ENCODE measurements around the gene MED20. TPM values are rescaled to one million over a fixed set of nuclear protein-coding genes. Genes with fewer than 3 reads are reported as not detected.

The MED20 gene
- total RNA-seq, 5 donors from 2014 or later (not counting 1 experiment from before 2014, with no cell fraction given), result 5.4 to 12.1 (median 11.1) TPM

GRCh38 chr6:41895300-41896233 is 25.4 kb downstream of the MED20 start, which contains the start of gene USP49:
Gene USP49, minus strand, starts transcription at chr6:41895375. Its CDS starts 88,392 bp downstream, at chr6:41806983.
- POLR2A ChIA-PET, result interaction anchor here (0.5 to 0.8 kb wide), 6 partner anchors 11 to 482 kb away, joined by 3 to 7 read pairs (median 6); no protein-coding TSS in a partner anchor
- no peaks in the 10 kb centered on the region for H3K36me3 ChIP-seq (ENCODE audit: control insufficient read depth in 2 of 2, extremely low read depth in 1 of 2, insufficient read depth in 1 of 2, low read length in 1 of 2)
- Mint-ChIP-seq H3K36me3 (no peaks in the 10 kb centered on the region), H3K4me3 (no peak within 1 kb of the TSS), H3K4me1 (peaks cover 9 to 17% (median 11%) of the 10 kb centered on the region in 3 donors), H3K9me3 (no peaks in the 10 kb centered on the region), H3K27ac (peak within 1 kb of the TSS; percentile 70 to 88), H3K27me3 (no peaks in the 10 kb centered on the region)
- DNase-seq (peak; percentile 77 to 94 (median 88)), ATAC-seq (replicated peaks in 1 of 4) (peak; percentile 94 to 98 (median 96))
- H3K9me3 ChIP-seq, result no peaks in the 10 kb centered on the region
- H3K27ac ChIP-seq (ENCODE audit: low read length), result peak within 1 kb of the TSS; percentile 59
- peaks cover 15 to 21% of the 10 kb centered on the region in 2 experiments for H3K4me1 ChIP-seq (ENCODE audit: control insufficient read depth in 1 of 2, extremely low read depth in 1 of 2, insufficient read depth in 2 of 2, low read length in 2 of 2)
- peaks cover 0 to 6% of the 10 kb centered on the region in 2 experiments for H3K27me3 ChIP-seq (replicated peaks in 1 of 2; ENCODE audit: control insufficient read depth in 2 of 2, extremely low read depth in 1 of 2, insufficient read depth in 2 of 2, low read length in 1 of 2)
- CTCF ChIA-PET, result interaction anchor here (0.6 to 2.5 kb wide), 11 partner anchors 25 to 319 kb away, joined by 3 to 23 read pairs (median 6); partner anchors contain the start of genes BYSL (in 1 of the 2), MED20 (in 1 of the 2), TAF8 (in 1 of the 2) and TOMM6 (in 1 of the 2)
- under 1% methylated on average over 41 of the region's 55 CpGs for WGBS (ENCODE audit: insufficient coverage)
- peak within 1 kb of the TSS; percentile 85 to 92 for H3K4me3 ChIP-seq (ENCODE audit: control insufficient read depth in 1 of 2, extremely low read depth in 1 of 2, low read length in 1 of 2)

DNA sequence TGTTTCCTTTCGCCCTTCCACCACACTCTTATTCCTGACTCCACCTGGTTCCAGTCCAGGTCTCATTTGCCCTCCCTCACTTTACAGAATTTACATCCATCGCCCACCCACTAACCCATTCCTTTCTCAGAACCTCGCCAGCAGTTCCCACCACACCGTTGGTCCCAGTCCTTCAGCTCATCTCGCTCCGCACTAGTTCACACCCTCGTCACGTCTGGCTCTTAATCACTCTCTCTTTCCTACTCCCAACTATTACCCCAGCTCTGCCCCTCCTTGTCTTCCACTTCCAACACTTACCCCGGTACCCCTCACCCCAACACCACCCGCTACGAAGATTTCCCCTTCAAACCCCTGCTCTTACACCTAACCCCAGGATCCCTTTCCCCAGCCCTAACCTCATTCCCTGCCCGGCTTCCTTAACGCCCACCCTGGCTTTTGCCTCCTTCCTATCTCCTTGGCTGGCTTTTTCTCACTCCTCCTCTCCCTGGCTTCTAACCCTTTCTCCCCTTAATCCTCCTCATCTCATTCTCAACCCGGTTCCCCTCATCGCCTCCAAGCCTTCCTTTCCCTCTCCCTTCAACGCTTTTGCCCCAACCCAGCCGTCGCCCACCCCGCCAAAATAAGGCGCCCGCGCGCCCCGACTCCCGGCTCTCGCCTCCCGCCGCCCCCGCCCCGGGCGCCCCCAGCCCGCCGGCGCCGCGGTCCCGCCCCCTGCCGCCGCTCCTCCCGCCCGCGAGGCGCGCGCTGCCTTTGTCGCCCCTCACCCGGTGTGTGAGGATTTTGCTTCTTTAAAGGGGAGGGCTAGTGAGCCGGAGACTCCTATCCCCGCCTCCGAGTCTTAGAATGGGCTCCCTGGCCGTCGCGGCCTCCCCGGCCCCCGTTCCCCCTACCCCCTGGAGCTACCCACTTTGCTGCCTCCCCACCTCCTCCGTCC is 26.3 kb downstream of the MED20 start:
- ChIA-PET POLR2A (interaction anchor here (0.6 to 0.8 kb wide), 5 partner anchors 12 to 342 kb away, joined by 3 to 7 read pairs (median 6); no protein-coding TSS in a partner anchor), CTCF (interaction anchor here (0.6 to 2.5 kb wide), 9 partner anchors 26 to 267 kb away, joined by 3 to 23 read pairs (median 4); partner anchors contain the start of genes BYSL (in 1 of the 2), MED20 (in 1 of the 2) and TOMM6 (in 1 of the 2))
- no peaks in the 10 kb centered on the region for H3K9me3 ChIP-seq
- H3K27me3 ChIP-seq (replicated peaks in 1 of 2; ENCODE audit: control insufficient read depth in 2 of 2, extremely low read depth in 1 of 2, insufficient read depth in 2 of 2, low read length in 1 of 2), result peaks cover 0 to 6% of the 10 kb centered on the region in 2 experiments
- H3K4me1 Mint-ChIP-seq, result peaks cover 9 to 17% (median 11%) of the 10 kb centered on the region in 3 donors
- H3K4me3 ChIP-seq (ENCODE audit: control insufficient read depth in 1 of 2, extremely low read depth in 1 of 2, low read length in 1 of 2), result peak overlapping the region; percentile 69 to 85
- peaks cover 15 to 21% of the 10 kb centered on the region in 2 experiments for H3K4me1 ChIP-seq (ENCODE audit: control insufficient read depth in 1 of 2, extremely low read depth in 1 of 2, insufficient read depth in 2 of 2, low read length in 2 of 2)
- DNase-seq (peak in 3 of 35 experiments; percentile 1 to 27 (median 2)), ATAC-seq (replicated peaks in 1 of 4) (peak; percentile 61 to 66 (median 62))
- H3K4me3 Mint-ChIP-seq, result no peak overlapping the region
- no peak overlapping the region for H3K27ac ChIP-seq (ENCODE audit: low read length)
- no peaks in the 10 kb centered on the region for H3K27me3 Mint-ChIP-seq
- no peaks in the 10 kb centered on the region for H3K36me3 ChIP-seq (ENCODE audit: control insufficient read depth in 2 of 2, extremely low read depth in 1 of 2, insufficient read depth in 1 of 2, low read length in 1 of 2)
- H3K9me3 Mint-ChIP-seq, result no peaks in the 10 kb centered on the region
- no peaks in the 10 kb centered on the region for H3K36me3 Mint-ChIP-seq
- H3K27ac Mint-ChIP-seq, result no peak overlapping the region
- 10% methylated on average over 15 of the region's 56 CpGs for WGBS (ENCODE audit: insufficient coverage)

DNA sequence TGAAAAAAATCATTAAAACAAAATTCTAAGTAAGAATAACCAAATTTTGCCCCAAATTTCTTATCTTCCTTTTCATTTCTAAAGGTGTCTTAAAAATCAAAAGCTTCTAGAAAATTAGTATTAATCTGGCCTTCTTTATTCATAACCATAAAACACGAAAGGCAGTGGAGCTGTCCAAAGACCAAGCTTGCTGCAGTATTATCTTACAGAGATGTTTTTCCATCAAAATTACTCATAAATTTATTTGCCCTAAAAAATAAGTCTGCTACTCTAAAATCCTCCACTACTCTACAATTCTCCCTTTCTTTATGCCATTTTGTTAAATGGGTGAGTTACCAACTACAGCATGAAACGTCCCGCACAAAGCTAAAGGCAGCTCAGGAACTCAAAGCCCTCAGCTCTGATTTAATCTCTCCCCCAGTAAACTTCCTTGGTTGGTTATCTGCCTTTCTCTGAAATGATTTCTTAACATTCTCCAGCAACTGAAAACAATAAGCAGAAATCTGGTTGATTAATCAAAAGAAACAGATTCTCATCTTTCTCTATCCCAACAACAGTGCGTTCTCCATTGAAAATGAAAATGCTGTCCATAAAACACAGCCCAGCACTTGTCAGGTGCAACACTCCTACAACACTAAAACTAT is 27.9 kb downstream of the MED20 start:
- WGBS (ENCODE audit: insufficient coverage), result 69% methylated on average over 2 of the region's 4 CpGs
- H3K4me3 Mint-ChIP-seq, result no peak overlapping the region
- CTCF ChIA-PET, result interaction anchor here in 1 of 2 donors (1.2 kb wide), 1 partner anchor 28 kb away, joined by 3 read pairs; the partner anchor contains the start of genes BYSL and MED20
- no peak overlapping the region for H3K4me3 ChIP-seq (ENCODE audit: control insufficient read depth in 1 of 2, extremely low read depth in 1 of 2, low read length in 1 of 2)
- H3K9me3 Mint-ChIP-seq, result no peaks in the 10 kb centered on the region
- H3K4me1 ChIP-seq (ENCODE audit: control insufficient read depth in 1 of 2, extremely low read depth in 1 of 2, insufficient read depth in 2 of 2, low read length in 2 of 2), result peaks cover 15 to 21% of the 10 kb centered on the region in 2 experiments
- no peaks in the 10 kb centered on the region for H3K27me3 Mint-ChIP-seq
- H3K27ac ChIP-seq (ENCODE audit: low read length), result no peak overlapping the region
- DNase-seq (no peak), ATAC-seq (replicated peaks in 1 of 4) (no peak)
- H3K27me3 ChIP-seq (replicated peaks in 1 of 2; ENCODE audit: control insufficient read depth in 2 of 2, extremely low read depth in 1 of 2, insufficient read depth in 2 of 2, low read length in 1 of 2), result peaks cover 0 to 6% of the 10 kb centered on the region in 2 experiments
- H3K36me3 ChIP-seq (ENCODE audit: control insufficient read depth in 2 of 2, extremely low read depth in 1 of 2, insufficient read depth in 1 of 2, low read length in 1 of 2), result no peaks in the 10 kb centered on the region
- no peaks in the 10 kb centered on the region for H3K9me3 ChIP-seq
- H3K4me1 Mint-ChIP-seq, result peaks cover 9 to 17% (median 11%) of the 10 kb centered on the region in 3 donors
- no peaks in the 10 kb centered on the region for H3K36me3 Mint-ChIP-seq
- POLR2A ChIA-PET, result interaction anchor here in 1 of 2 donors (0.7 to 0.9 kb wide), 2 partner anchors 135 to 324 kb away, joined by 3 read pairs; no protein-coding TSS in a partner anchor
- no peak overlapping the region for H3K27ac Mint-ChIP-seq

- H3K4me1 ChIP-seq (ENCODE audit: control insufficient read depth in 1 of 2, extremely low read depth in 1 of 2, insufficient read depth in 2 of 2, low read length in 2 of 2), result no peaks in the 10 kb centered on the region
- H3K27ac ChIP-seq (ENCODE audit: low read length), result no peak overlapping the region
- H3K4me3 Mint-ChIP-seq, result no peak overlapping the region
- peaks cover 0 to 1% (median 0%) of the 10 kb centered on the region in 3 donors for H3K4me1 Mint-ChIP-seq
- no peak for DNase-seq
- H3K4me3 ChIP-seq (ENCODE audit: control insufficient read depth in 1 of 2, extremely low read depth in 1 of 2, low read length in 1 of 2), result no peak overlapping the region
- WGBS (ENCODE audit: insufficient coverage), result no CpG with 5 or more reads among the region's 4 CpGs
- ChIA-PET CTCF (interaction anchor here (0.6 to 1.5 kb wide), 5 partner anchors 9 to 607 kb away, joined by 3 to 5 read pairs (median 3); partner anchors contain the start of gene TAF8 (in 1 of the 2)), POLR2A (interaction anchor here in 1 of 2 donors (0.6 to 0.7 kb wide), 2 partner anchors 214 to 403 kb away, joined by 6 to 8 read pairs; no protein-coding TSS in a partner anchor)
- H3K36me3 Mint-ChIP-seq, result no peaks in the 10 kb centered on the region
- no peaks in the 10 kb centered on the region for H3K27me3 ChIP-seq (replicated peaks in 1 of 2; ENCODE audit: control insufficient read depth in 2 of 2, extremely low read depth in 1 of 2, insufficient read depth in 2 of 2, low read length in 1 of 2)
- no peak overlapping the region for H3K27ac Mint-ChIP-seq
- no peak for ATAC-seq (replicated peaks in 1 of 4)
- H3K27me3 Mint-ChIP-seq, result no peaks in the 10 kb centered on the region
- H3K9me3 ChIP-seq, result no peaks in the 10 kb centered on the region
- H3K9me3 Mint-ChIP-seq, result no peaks in the 10 kb centered on the region
- H3K36me3 ChIP-seq (ENCODE audit: control insufficient read depth in 2 of 2, extremely low read depth in 1 of 2, insufficient read depth in 1 of 2, low read length in 1 of 2), result no peaks in the 10 kb centered on the region
Measured at GRCh38 chr6:41887331-41887751, 33.6 kb downstream of the MED20 start.

DNA sequence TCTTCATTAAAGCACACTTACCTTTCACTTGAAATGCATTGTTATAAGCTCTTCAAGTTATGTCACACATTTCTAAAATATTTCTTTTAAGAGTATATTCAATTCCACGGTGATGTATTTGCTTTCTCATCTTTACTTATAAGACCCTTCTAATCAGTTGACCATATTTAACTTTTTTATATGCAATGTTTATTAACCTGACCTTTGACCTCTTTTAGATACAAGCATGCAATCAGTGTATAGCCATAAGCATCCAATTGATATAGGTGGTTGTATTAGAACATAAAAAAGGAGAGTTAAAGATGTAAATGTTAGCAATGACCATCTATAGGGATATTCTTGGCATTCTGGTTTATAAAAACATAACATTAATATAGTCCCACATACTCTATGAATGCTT is 35.0 kb downstream of the MED20 start:
- no peak for DNase-seq
- Mint-ChIP-seq H3K4me3 (no peak overlapping the region), H3K27me3 (no peaks in the 10 kb centered on the region), H3K36me3 (no peaks in the 10 kb centered on the region), H3K9me3 (no peaks in the 10 kb centered on the region), H3K4me1 (no peaks in the 10 kb centered on the region), H3K27ac (no peak overlapping the region)
- ChIA-PET POLR2A (no interaction called here), CTCF (no interaction called here)
- no peak overlapping the region for H3K27ac ChIP-seq (ENCODE audit: low read length)
- WGBS (ENCODE audit: insufficient coverage), result no CpG with 5 or more reads among the region's 1 CpG
- H3K36me3 ChIP-seq (ENCODE audit: control insufficient read depth in 2 of 2, extremely low read depth in 1 of 2, insufficient read depth in 1 of 2, low read length in 1 of 2), result no peaks in the 10 kb centered on the region
- no peaks in the 10 kb centered on the region for H3K9me3 ChIP-seq
- H3K4me3 ChIP-seq (ENCODE audit: control insufficient read depth in 1 of 2, extremely low read depth in 1 of 2, low read length in 1 of 2), result no peak overlapping the region
- no peaks in the 10 kb centered on the region for H3K4me1 ChIP-seq (ENCODE audit: control insufficient read depth in 1 of 2, extremely low read depth in 1 of 2, insufficient read depth in 2 of 2, low read length in 2 of 2)
- ATAC-seq (replicated peaks in 1 of 4), result no peak
- H3K27me3 ChIP-seq (replicated peaks in 1 of 2; ENCODE audit: control insufficient read depth in 2 of 2, extremely low read depth in 1 of 2, insufficient read depth in 2 of 2, low read length in 1 of 2), result no peaks in the 10 kb centered on the region

Measured in T-cell (primary cell).